Body of pancreas (tissue), 4 donors: ENCODE measurements around the gene SP9.

ENCODE experiments used
- POLR2A ChIP-seq, 3 donors: fragments of 450-650 bp; IDR thresholded peaks; one replicate each; pipeline ENCODE4 v1.6.1; 2016; ENCODE audit warnings: antibody characterized with exemption in 3 of 3, mild to moderate bottlenecking in 2 of 3
- TF ChIP-seq, protein P1 (sequence below), 7 experiments: fragments of 450-650 bp in 4 of 7; fragments of 200-600 bp in 3 of 7; sonication (generic) in 3 of 7; IDR thresholded peaks; one replicate each; pipeline ENCODE4 v1.5.1; 2016 to 2019; ENCODE audit warnings: antibody characterized with exemption in 7 of 7

DNA sequence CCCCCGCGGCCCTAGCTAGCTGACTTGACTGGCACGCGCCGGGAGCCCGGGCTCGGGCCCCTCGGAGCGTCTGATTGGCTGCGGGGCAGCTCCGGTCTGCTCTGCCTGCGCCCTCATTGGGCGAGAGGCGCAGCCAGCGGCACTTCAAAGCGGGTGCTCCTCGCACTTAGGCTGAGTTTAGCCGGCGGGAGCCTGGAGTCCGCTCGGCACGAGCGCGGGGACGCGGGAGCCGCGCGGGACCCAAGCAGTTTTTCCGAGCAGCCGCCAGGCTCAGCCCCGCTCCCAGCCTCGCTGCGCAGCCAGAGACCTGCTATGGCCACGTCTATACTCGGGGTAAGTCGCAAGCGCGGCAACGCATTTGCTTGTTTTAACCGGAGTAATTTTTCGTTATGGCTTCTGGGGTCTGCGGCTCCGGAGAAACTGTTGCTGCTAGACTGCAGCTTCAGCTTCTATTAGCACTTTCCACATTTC, at the start of gene SP9:
- TF ChIP-seq, protein P1, sequence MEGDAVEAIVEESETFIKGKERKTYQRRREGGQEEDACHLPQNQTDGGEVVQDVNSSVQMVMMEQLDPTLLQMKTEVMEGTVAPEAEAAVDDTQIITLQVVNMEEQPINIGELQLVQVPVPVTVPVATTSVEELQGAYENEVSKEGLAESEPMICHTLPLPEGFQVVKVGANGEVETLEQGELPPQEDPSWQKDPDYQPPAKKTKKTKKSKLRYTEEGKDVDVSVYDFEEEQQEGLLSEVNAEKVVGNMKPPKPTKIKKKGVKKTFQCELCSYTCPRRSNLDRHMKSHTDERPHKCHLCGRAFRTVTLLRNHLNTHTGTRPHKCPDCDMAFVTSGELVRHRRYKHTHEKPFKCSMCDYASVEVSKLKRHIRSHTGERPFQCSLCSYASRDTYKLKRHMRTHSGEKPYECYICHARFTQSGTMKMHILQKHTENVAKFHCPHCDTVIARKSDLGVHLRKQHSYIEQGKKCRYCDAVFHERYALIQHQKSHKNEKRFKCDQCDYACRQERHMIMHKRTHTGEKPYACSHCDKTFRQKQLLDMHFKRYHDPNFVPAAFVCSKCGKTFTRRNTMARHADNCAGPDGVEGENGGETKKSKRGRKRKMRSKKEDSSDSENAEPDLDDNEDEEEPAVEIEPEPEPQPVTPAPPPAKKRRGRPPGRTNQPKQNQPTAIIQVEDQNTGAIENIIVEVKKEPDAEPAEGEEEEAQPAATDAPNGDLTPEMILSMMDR (IDR thresholded peaks at IDR 0.05): no peak
- no peak for TF ChIP-seq POLR2A (IDR thresholded peaks at IDR 0.05)
